HG03060 (cell line): ENCODE data around the gene SPEM3.

Source experiments
- ATAC-seq: cut with Tn5 transposase; IDR thresholded peaks from one replicate; pipeline ENCODE4 v1.9.1; 2021; ENCODE audit warnings: low read depth, moderate number of reproducible peaks; ENCODE audit not compliant: unreplicated experiment

The SPEM3 gene

GRCh38 chr17:7403727-7403976, 25.0 kb upstream of the SPEM3 start:
- no peak for ATAC-seq

DNA sequence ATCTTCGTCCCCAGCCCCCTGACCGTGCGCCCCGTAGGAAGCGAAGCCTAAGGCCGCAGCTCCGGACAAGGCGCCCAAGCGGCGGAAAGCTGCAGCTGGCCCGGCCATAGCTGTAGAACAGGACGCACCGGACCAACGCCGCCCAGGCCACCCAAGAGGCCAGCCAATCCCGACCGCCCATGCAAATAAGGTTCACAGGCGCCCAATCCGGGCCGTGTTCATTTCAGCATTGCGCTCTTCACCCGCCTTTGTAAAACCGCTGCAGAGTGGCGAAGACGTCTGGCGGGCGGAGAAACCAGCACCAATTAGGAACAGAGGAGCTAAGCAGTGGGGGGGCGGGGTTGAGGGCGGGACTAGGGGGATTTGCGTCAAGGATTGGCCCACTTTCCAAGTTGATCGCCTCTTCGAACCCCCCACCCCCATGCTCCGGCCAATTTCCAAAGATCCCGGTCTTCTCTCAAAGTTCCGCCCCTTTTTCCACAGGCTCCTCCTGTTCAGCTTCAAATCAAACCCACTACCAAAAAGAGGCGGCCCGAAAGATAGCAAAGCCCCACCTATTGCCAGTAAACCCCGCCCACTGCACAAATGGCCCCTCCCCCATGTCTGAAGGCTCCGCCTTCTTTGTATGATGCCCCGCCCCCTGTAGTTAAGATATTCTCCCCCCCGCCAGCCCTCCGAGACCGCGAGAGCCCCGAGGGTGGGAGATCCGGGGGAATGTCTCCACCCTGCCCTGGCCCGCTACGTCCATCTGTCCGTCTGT, 24.5 kb upstream of the SPEM3 start, which contains the start of gene TMEM256:
Gene TMEM256 (minus strand): TSS at position 121 of the 760 bp plus-strand sequence. CDS start 13 bp downstream, at position 108.
- peak; percentile 75 for ATAC-seq

DNA sequence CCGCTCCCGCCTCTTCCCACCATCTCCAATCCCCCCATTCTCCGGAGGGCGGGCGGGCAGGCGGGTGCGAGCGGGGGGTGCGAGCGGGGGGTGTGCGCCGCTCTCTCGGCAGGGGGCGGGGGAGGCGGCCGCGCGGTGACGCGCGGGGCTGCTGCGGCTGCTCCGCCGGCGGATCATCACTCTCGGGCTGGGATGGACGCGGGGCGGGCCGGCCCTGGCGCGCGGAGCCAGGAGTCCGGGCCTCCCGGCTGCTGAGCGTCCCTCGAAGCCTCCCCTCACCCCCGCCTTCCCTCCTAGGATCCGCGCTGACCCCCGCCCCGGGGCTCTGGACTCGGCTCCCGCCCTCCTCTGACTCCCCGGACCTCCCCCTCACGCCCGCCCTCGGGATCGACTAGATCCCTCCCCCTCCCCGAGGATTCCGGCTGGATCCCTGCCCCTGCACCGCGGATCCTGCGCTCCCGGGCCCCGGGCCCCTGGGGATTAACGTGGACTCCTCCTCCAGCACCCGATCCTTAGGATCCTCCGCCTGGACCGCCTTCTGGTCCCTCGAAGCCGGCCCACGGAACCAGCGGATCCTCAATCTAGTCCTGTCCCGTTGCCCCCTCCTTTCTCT, 23.8 kb upstream of the SPEM3 start:
- no peak for ATAC-seq

GRCh38 chr17:7405350-7406234, 23.1 kb upstream of the SPEM3 start:
- ATAC-seq = no peak

GRCh38 chr17:7406235-7406825, 22.3 kb upstream of the SPEM3 start:
- no peak for ATAC-seq

DNA sequence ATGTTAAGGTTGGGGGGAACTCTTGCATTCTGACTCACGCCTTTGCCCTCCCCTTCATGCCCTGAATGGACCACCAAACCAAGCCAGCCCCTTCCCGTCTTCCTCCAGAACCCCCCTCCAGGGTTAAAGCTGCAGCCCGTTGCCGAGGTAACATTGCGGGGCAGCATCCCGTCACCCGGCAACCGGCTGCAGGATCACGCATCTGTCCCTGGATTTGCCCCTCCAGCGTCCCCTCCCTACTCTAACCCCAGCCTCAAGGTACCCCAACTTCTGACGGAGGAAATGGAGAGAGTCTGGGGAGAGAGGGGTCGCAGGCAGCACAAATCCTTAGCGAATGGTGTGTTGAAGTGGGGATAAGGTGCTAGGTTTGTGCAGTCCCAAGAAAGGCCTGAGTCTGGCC, 21.6 kb upstream of the SPEM3 start:
- no peak for ATAC-seq

DNA sequence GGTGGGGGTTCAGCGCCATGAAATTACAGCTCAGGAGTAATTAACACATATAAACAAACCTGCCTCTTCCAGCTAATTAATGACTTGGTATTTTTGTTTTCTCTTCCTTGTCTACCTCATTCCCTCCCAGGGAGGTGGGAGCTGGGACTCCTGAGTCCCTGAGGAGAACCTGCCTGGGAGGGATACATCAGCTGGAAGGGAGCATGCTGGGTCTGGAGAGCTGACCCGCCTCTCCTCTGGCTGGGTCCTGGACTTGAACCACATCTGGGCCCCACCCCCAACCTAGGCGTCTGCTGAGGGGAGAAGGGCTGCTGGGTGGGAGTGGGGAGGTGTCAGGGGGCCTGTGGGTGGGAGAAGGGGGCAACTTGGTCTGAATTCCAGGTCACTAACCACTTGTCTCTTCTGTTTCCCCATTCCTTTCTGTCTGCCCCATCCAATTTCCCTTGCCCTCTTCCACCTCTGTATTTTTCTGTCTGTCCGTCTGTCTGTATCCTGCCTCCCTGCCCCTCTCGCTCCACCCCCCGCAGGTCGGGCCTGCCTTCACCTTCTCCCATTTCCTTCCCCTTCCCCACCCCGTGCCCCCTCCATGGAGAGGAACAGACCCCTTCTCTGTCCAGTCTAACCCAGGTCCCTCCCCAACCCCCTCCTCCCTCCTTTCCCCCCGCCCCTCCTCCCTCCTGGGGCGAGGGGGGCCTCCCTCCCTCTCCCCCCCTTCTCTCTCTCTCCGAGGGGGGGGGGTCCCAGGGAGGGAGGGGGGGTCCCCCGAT, 21.0 kb upstream of the SPEM3 start, which contains the start of gene NLGN2:
Gene NLGN2 (plus strand): TSS at position 361 of the 767 bp plus-strand sequence. CDS start 411 bp downstream, outside the sequence.
- no peak for ATAC-seq

DNA sequence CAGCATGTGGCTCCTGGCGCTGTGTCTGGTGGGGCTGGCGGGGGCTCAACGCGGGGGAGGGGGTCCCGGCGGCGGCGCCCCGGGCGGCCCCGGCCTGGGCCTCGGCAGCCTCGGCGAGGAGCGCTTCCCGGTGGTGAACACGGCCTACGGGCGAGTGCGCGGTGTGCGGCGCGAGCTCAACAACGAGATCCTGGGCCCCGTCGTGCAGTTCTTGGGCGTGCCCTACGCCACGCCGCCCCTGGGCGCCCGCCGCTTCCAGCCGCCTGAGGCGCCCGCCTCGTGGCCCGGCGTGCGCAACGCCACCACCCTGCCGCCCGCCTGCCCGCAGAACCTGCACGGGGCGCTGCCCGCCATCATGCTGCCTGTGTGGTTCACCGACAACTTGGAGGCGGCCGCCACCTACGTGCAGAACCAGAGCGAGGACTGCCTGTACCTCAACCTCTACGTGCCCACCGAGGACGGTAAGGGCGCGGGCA, 20.4 kb upstream of the SPEM3 start:
- ATAC-seq = no peak

DNA sequence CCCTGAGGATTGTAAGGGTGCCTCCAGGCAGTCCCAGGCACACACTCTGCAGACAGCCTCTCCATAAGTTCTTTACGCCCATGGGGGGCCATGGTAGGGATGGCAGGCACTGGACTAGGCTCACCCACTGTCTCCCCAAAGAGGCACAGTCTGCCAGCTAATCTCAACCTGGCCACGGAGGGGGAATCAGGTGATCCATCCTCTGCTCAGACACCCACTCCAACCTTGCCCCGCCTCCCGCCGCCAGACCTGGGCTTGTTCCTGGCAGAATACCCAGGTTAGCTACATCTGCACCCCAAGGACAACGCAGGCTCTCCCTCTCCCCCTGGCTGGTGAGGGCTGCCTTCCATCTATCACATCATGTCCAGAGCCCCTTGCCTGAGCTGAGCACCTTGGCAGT, 19.8 kb upstream of the SPEM3 start:
- ATAC-seq = no peak

DNA sequence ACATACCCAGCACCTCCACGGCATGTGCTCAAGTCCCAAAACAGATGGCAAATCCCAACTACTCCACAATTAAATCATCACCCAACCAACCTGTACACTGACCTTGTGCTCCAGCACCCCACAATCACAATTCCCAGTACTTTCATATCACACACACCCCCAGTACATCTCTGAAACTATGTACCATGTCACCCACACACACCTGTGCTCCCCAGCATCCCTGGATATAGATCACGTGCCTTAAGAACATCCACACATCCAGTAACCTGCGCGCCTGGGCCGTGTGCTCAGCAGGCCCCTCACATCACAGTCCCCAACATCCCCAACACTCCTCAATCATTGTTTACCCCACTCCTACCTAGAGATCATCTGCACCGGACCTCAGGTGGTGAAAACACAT, 18.9 kb upstream of the SPEM3 start:
- no peak for ATAC-seq

DNA sequence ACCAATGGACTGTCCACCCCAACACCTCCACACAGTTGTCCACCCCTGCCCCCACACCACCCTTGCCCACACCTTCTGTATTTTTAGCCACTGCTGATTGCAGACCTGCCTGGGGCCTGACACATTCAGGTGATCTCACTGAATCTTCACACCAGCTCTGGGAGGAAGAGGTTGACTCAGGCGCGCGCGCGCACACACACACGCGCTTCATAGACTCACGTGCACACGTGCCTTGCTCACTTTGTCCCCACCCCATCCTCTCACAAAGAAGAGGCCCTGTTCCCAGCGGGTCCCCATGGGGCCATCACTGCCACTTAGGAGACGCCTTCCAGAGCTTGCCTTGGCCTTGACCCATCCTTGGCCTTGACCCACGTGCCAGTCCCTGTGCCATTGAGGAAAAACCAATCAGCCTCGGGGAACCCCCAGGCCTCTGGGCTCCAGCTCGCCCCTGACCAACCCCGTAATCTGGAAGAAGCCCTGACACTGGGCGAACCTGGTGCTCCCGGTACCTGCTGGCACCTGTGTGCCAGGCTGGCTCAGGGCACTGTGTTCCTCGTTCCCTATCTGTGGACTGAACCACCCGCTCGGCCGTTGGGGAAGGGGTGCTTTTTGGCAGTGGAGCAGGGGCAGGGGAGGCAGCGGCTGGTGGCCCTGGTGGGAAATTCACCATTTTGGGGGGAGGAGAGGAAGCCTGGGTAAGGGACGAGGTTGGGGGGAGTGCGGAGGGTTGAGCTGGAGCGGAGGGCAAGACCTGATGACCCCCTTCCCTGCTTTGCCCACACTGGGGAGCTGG, 17.8 kb upstream of the SPEM3 start:
- no peak for ATAC-seq

- no peak for ATAC-seq
Measured at GRCh38 chr17:7411427-7411750, 17.3 kb upstream of the SPEM3 start.

DNA sequence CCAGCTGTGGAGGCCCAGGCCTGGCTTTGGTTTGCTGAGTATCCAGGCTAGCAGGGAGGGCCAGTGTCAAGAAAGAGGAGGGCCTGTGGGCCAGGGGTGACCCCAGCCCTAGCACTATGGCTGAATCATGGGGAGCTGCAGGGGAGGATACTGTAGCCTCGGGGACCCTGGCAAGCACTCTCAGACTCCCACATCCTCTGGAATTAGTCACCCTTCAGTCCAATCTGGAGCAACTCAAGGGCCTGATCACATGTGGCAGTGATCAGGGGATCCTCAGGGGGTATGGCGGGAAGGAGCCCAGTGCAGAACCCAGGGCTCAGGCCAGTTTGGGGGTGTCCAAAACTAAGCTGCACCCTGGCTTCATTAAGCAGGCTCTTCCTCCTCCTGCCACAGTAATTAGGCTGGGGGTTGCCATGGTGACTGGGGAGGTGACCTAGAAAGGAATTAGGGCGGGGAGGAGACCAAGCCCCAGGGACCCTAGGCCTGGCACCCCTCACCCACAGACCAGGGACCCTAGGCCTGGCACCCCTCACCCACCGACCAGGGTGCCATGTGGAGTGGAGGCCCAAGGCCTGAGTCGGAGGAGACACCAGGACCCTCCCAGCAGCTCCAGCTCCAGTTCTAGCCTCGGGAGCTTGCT, 15.2 kb upstream of the SPEM3 start:
- ATAC-seq = no peak

DNA sequence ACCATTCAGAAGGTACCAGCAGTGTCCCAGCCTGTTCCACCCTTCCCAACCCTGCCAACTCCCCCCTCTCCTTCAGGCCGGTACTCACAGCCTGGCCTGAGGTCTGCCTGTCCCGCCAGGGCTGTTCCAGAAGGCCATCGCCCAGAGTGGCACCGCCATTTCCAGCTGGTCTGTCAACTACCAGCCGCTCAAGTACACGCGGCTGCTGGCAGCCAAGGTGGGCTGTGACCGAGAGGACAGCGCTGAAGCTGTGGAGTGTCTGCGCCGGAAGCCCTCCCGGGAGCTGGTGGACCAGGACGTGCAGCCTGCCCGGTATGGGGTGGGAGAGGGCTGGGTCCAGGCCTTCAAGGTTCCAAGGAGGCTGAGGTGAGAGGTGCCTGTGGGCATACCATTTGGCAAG, 13.8 kb upstream of the SPEM3 start:
- ATAC-seq = no peak

DNA sequence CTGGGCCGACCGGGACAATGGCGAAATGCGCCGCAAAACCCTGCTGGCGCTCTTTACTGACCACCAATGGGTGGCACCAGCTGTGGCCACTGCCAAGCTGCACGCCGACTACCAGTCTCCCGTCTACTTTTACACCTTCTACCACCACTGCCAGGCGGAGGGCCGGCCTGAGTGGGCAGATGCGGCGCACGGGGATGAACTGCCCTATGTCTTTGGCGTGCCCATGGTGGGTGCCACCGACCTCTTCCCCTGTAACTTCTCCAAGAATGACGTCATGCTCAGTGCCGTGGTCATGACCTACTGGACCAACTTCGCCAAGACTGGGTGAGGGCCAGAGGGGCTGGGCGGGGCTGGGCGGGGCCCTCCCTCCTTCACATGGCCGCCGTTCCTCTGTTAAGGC, 12.9 kb upstream of the SPEM3 start:
- no peak for ATAC-seq

GRCh38 chr17:7416323-7416722, 12.3 kb upstream of the SPEM3 start:
- no peak for ATAC-seq

DNA sequence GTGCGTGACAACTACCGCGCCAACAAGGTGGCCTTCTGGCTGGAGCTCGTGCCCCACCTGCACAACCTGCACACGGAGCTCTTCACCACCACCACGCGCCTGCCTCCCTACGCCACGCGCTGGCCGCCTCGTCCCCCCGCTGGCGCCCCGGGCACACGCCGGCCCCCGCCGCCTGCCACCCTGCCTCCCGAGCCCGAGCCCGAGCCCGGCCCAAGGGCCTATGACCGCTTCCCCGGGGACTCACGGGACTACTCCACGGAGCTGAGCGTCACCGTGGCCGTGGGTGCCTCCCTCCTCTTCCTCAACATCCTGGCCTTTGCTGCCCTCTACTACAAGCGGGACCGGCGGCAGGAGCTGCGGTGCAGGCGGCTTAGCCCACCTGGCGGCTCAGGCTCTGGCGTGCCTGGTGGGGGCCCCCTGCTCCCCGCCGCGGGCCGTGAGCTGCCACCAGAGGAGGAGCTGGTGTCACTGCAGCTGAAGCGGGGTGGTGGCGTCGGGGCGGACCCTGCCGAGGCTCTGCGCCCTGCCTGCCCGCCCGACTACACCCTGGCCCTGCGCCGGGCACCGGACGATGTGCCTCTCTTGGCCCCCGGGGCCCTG, 11.5 kb upstream of the SPEM3 start:
- ATAC-seq = no peak

DNA sequence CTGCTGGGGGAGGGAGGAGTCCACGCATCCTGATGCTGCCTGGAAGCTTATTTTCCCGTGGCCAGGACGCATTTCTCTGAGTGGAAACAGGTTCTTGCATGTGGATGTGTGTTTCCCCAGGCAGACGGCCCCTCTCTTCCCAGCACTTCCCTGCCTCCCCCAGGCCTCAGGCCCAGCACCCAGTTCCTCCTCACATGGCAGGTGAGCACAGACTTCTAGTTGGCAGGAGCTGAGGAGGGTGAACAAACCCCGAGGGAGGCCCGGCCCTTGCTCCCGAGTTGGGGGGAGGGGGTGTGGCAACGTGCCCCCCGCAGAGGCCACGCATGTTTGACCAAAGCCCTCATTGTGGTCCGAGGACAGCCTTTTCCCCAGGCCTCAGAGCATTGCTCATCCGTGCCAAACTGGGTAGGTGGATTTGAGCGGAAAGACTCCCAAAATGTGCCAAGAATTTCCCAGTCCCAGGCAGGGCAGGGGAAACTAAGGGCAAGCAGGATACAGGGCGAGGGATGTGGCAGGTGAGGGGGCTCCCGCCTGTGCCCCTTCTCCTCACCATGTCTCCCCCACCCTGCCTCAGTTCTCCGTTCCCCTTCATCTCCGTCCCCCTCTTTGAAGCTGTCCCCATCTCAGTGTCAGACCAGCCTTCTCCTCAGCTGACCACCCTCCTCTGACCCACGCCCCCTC, 10.0 kb upstream of the SPEM3 start:
- ATAC-seq = no peak
